ENCODE measurements around the gene SLX4IP. TPM values are rescaled to one million over a fixed set of nuclear protein-coding genes. Genes with fewer than 3 reads are reported as not detected.
"Not testable (repeated sequence)": the region's sequence is repeated elsewhere in the genome, so short reads cannot be mapped to it uniquely, and the experiment has no call there.

Gene SLX4IP
- total RNA-seq, 2 experiments from 2014 or later = 4.9 to 5.2 TPM

DNA sequence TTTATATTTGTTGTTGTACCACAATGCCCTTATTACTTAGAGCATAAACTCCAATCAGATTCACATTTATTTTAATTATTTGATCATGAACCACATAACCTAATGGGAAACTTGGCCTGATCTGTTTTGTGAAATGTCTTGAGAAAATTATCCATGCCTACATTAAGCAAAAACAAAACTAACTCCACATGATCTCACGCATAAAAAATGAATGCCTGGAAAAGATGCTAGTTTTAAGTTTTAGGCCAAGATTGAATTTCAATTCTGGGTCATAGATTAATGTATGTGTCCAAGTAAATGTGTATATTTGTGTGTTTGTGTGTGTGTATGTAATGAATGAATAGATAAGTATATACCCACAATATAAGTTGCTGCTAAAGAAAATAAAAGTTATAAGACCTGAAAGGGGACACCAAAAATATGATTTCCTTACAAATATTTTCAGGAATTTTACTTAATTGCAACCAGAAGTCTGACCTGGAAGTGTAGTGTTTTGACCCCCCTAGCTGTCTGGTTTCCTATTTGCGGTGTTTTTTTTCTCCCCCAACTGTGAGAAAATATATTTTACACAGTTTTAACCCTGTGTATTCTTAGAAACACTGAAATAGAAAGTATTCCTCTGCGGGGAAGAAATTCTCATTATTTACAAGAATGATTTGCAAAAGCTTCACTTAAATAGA, 141.4 kb downstream of the SLX4IP start:
- peaks cover 3% of the 10 kb centered on the region for H3K4me1 Mint-ChIP-seq (ENCODE audit: low read depth)
- H3K36me3 Mint-ChIP-seq (ENCODE audit: low read depth) = peaks cover 15% of the 10 kb centered on the region
- intact Hi-C loops (cut with micrococcal nuclease) = no loop called here
- H3K27me3 Mint-ChIP-seq (ENCODE audit: low read depth) = no peaks in the 10 kb centered on the region
- no peak for DNase-seq
- H3K9me3 Mint-ChIP-seq = no peaks in the 10 kb centered on the region
- H3K27ac Mint-ChIP-seq = no peak overlapping the region
- H3K4me3 Mint-ChIP-seq = no peak overlapping the region
- CTCF ChIA-PET = no interaction called here

DNA sequence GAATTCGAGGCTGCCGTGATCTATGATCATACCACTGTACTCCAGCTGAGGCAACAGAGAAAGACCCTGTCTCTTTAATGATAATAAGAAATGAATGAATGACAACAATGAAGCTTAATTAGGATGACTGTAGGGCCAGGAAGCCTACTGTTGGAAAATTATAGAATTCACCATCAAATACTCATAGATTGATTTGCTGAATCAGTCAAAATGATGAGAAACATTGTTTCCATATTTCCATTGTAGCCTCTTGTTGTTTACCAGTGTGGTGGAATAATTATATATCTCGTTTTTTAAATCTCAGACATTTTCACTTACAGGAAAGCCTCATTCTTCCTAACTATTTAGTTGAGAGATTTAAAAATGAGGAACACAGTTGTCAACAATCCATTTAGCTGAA, 142.5 kb downstream of the SLX4IP start:
- CTCF ChIA-PET = no interaction called here
- intact Hi-C loops (cut with micrococcal nuclease) = no loop called here
- H3K4me1 Mint-ChIP-seq (ENCODE audit: low read depth) = no peaks in the 10 kb centered on the region

DNA sequence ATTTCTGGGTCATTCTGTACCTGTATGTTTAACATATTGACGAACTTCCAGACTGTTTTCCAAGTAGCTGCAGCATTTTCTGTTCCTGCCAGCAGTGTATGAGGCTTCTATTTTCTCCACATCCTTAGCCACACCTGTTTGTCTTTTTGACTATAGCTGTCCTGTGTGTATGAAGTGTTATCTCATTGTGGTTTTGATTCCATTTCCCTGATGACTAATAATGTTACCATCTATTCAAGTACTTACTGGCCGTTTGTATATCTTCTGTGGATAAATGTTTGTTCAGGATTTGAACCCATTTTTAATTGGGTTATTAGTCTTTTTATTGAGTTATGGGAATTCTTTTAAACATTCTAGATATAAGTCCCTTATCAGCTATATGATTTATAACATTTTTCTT, 143.5 kb downstream of the SLX4IP start:
- H3K4me3 Mint-ChIP-seq = no peak overlapping the region
- CTCF ChIA-PET = interaction anchor here (0.8 kb wide), 1 partner anchor 20 kb away, joined by 3 read pairs; no protein-coding TSS in a partner anchor
- H3K36me3 Mint-ChIP-seq (ENCODE audit: low read depth) = peaks cover 15% of the 10 kb centered on the region
- intact Hi-C loops (cut with micrococcal nuclease) = no loop called here
- no peak overlapping the region for H3K27ac Mint-ChIP-seq
- H3K4me1 Mint-ChIP-seq (ENCODE audit: low read depth) = no peaks in the 10 kb centered on the region
- no peaks in the 10 kb centered on the region for H3K9me3 Mint-ChIP-seq
- DNase-seq = no peak
- no peaks in the 10 kb centered on the region for H3K27me3 Mint-ChIP-seq (ENCODE audit: low read depth)

More for the DNA sequence above, 142.5 kb downstream of the SLX4IP start:
- no peaks in the 10 kb centered on the region for H3K27me3 Mint-ChIP-seq (ENCODE audit: low read depth)
- no peak overlapping the region for H3K27ac Mint-ChIP-seq
- no peak for DNase-seq
- no peaks in the 10 kb centered on the region for H3K9me3 Mint-ChIP-seq
- H3K36me3 Mint-ChIP-seq (ENCODE audit: low read depth) = peaks cover 15% of the 10 kb centered on the region
- H3K4me3 Mint-ChIP-seq = no peak overlapping the region

DNA sequence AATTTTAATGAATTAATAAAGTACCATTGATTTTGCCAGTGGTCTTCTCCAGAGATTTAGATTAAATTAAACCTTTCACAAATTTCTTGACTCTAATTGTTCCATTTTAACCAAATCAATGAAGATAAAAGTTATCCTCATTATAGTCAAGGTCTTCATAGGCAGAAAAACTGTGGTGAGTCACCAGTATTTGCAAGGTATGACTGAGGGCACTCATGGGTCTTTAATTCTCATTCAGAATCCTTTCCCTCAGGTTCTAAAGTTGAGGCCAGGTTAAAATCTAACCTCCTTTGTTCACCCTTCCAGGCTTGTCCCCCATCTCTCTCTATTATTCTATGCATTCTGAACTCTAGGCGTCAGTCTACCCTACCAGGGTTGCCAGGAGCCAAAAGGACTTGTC, 144.8 kb downstream of the SLX4IP start:
- Mint-ChIP-seq H3K27ac (no peak overlapping the region), H3K4me3 (no peak overlapping the region), H3K36me3 (ENCODE audit: low read depth) (peaks cover 10% of the 10 kb centered on the region), H3K4me1 (ENCODE audit: low read depth) (no peaks in the 10 kb centered on the region), H3K27me3 (ENCODE audit: low read depth) (no peaks in the 10 kb centered on the region), H3K9me3 (no peaks in the 10 kb centered on the region)
- CTCF ChIA-PET = no interaction called here
- no peak for DNase-seq
- intact Hi-C loops (cut with micrococcal nuclease) = no loop called here

DNA sequence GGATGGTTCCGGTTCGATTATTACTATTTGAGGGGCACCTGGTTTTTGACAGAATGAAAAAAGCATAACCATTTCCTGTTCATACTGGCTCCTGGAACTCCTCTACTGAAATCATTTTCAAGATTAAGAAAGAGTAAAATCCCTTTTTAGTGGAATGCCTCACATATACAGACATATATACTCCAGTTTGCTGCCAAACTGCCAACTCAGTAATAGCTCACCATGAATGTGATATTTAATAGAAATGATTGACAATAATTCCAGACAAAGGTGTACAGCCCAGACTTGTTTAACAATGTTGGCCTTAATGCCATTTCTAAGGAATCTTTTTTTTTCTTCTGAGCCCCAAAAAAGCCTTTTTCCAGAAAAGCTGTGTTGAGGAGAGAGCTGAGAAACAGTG, 145.6 kb downstream of the SLX4IP start:
- intact Hi-C loops (cut with micrococcal nuclease) = no loop called here
- H3K27ac Mint-ChIP-seq = no peak overlapping the region

DNA sequence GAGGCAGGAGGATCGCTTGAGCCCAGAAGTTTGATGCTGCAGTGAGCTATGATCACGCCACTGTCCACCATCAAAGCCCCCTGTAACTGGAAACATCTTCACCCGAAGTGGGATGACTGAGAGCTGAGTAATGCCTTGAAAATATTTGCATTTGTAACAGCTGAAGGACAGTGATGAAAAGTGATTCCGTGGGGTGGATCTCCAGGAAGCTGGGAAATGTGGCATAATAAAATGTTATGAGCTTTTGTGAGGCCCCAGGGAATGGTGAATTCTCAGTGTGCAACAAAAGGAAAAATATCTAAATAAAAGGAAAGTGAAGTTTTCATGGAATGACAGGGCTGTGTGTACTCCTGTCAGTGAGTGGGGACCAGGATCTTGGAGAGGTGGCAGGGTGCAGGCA, 146.7 kb downstream of the SLX4IP start:
- peaks cover 7% of the 10 kb centered on the region for H3K36me3 Mint-ChIP-seq (ENCODE audit: low read depth)
- H3K27me3 Mint-ChIP-seq (ENCODE audit: low read depth) = no peaks in the 10 kb centered on the region
- CTCF ChIA-PET = interaction anchor here (1.1 kb wide), 2 partner anchors 17 to 24 kb away, joined by 3 read pairs; no protein-coding TSS in a partner anchor
- no peak for DNase-seq
- H3K27ac Mint-ChIP-seq = no peak overlapping the region
- H3K9me3 Mint-ChIP-seq = no peaks in the 10 kb centered on the region
- H3K4me3 Mint-ChIP-seq = no peak overlapping the region
- H3K4me1 Mint-ChIP-seq (ENCODE audit: low read depth) = no peaks in the 10 kb centered on the region
- intact Hi-C loops (cut with micrococcal nuclease) = no loop called here

More for the DNA sequence above, 145.6 kb downstream of the SLX4IP start:
- CTCF ChIA-PET = no interaction called here
- H3K27me3 Mint-ChIP-seq (ENCODE audit: low read depth) = no peaks in the 10 kb centered on the region
- DNase-seq = no peak
- no peaks in the 10 kb centered on the region for H3K4me1 Mint-ChIP-seq (ENCODE audit: low read depth)
- H3K36me3 Mint-ChIP-seq (ENCODE audit: low read depth) = peaks cover 7% of the 10 kb centered on the region
- no peak overlapping the region for H3K4me3 Mint-ChIP-seq
- no peaks in the 10 kb centered on the region for H3K9me3 Mint-ChIP-seq

DNA sequence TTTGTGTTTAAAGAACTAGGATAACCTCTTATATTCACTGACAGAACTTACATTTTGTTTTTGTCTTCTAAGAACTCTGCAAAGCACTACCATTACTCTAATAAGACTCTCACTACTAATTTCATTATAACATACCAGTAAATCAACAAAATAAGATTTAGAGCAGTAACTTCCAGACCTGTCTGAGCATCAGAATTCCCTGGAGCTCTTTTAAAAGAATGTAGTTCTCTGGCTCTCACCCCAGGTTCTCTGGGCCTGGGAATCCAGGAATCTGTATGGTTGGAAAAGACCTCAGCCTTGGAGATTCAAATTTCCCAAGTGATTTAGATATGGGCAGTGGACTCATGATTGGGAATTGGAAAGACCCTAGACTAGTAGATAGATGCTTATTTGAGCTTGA, 149.3 kb downstream of the SLX4IP start:
- intact Hi-C loops (cut with micrococcal nuclease) = no loop called here
- no peaks in the 10 kb centered on the region for H3K27me3 Mint-ChIP-seq (ENCODE audit: low read depth)

DNA sequence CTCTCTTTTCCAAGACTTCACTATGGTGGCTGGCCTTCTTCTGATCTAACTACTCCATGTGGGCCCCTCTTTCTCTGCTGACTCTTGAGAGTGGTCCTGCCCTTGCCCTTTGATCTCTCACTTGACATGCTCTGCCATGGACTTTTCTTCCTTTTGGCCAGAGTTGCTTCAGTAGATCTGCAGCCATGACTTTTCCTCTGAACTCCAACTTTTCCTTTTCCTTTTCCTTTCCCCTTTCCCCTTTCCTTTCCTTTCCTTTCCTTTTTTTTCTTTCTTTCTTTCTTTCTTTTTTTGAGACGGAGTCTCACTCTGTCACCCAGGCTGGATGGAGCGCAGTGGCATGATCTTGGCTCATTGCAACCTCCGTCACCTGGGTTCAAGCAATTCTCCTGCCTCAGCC, 150.2 kb downstream of the SLX4IP start:
- H3K4me1 Mint-ChIP-seq (ENCODE audit: low read depth) = no peaks in the 10 kb centered on the region
- no peak overlapping the region for H3K27ac Mint-ChIP-seq
- CTCF ChIA-PET = no interaction called here
- H3K9me3 Mint-ChIP-seq = no peaks in the 10 kb centered on the region
- H3K36me3 Mint-ChIP-seq (ENCODE audit: low read depth) = peaks cover 5% of the 10 kb centered on the region
- intact Hi-C loops (cut with micrococcal nuclease) = no loop called here
- no peaks in the 10 kb centered on the region for H3K27me3 Mint-ChIP-seq (ENCODE audit: low read depth)
- DNase-seq = no peak
- H3K4me3 Mint-ChIP-seq = no peak overlapping the region

More for the DNA sequence above, 149.3 kb downstream of the SLX4IP start:
- no peaks in the 10 kb centered on the region for H3K4me1 Mint-ChIP-seq (ENCODE audit: low read depth)
- H3K4me3 Mint-ChIP-seq = no peak overlapping the region
- DNase-seq = no peak
- no peak overlapping the region for H3K27ac Mint-ChIP-seq
- H3K36me3 Mint-ChIP-seq (ENCODE audit: low read depth) = peaks cover 7% of the 10 kb centered on the region
- no peaks in the 10 kb centered on the region for H3K9me3 Mint-ChIP-seq
- CTCF ChIA-PET = interaction anchor here (1.0 kb wide), 2 partner anchors 12 to 15 kb away, joined by 3 read pairs; no protein-coding TSS in a partner anchor

DNA sequence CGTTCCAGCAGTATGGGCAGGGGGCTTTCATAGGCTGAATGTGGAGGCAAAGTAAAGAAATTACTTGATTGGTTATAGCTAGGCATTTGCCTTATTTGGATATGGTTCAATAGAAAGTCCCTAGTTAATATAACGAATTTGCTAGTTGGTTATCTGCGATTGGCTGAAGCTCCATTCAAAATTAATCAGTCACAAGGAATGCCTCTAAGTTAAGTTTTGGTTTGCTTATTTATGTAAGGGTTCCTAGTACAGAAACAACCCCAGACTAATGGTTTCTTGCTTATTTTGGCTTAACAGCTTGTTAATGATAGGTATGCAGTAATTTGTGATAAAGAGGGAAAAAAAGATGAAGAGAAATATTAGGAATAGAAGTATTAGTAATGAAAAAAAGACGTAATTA, 151.2 kb downstream of the SLX4IP start:
- Mint-ChIP-seq H3K4me1 (ENCODE audit: low read depth) (no peaks in the 10 kb centered on the region), H3K36me3 (ENCODE audit: low read depth) (no peaks in the 10 kb centered on the region), H3K9me3 (no peaks in the 10 kb centered on the region), H3K27ac (no peak overlapping the region), H3K27me3 (ENCODE audit: low read depth) (no peaks in the 10 kb centered on the region), H3K4me3 (no peak overlapping the region)
- CTCF ChIA-PET = interaction anchor here (0.9 kb wide), 1 partner anchor 33 kb away, joined by 3 read pairs; no protein-coding TSS in a partner anchor
- intact Hi-C loops (cut with micrococcal nuclease) = no loop called here
- no peak for DNase-seq

DNA sequence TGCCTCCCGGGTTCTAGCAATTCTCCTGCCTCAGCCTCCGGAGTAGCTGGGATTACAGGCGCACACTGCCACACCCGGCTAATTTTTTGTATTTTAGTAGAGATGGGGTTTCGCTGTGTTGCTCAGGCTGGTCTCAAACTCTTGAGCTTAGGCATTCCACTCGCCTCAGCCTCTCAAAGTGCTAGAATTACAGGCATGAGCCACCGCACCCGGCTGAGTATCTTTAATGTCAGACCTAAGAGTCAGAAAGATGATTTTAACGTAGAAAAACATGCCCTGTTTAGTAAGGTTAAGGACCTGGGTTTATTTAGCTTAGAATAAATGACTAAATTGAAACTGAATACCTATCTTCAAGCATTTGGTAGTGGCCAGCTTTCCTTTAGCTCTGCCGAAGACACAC, 155.3 kb downstream of the SLX4IP start:
- H3K4me3 Mint-ChIP-seq; H3K27me3 Mint-ChIP-seq (ENCODE audit: low read depth); CTCF ChIA-PET; H3K4me1 Mint-ChIP-seq (ENCODE audit: low read depth); H3K27ac Mint-ChIP-seq; H3K9me3 Mint-ChIP-seq; H3K36me3 Mint-ChIP-seq (ENCODE audit: low read depth); intact Hi-C loops (cut with micrococcal nuclease); DNase-seq: not testable (repeated sequence)

DNA sequence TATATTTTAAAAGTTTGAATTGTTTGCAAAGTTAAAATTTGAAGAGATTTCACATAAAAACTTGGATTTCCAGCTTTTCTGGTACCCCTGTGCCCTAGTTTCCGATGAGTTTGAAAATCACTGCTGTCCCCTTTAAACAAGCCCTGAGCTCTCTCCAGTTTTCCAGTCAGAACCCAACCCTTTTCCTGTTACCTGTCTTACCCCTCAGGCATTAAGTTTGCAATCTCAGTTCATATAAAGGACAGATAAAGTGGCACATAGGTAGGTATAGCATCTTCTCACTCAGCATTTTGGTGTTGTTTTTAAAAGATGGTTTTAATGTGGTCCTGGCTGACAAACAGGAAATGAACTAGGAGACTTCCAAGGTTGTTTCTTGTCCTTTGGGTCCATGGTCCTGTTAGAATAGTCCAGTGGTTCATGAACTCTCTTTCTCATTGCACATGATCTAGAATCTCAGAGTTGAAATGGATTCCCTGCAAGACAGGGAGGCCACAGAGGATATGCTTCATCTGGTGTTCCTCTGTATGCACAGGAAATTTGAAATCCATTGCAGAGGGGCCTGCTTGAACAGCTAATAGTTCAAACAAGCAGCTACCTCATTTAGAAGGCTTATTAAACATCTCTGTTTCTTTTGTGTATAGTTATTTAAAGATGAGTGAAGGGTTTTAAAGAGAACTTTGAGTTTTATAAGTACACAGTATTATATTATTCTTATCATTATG, 156.0 kb downstream of the SLX4IP start:
- Mint-ChIP-seq H3K27me3 (ENCODE audit: low read depth) (no peaks in the 10 kb centered on the region), H3K27ac (no peak overlapping the region), H3K36me3 (ENCODE audit: low read depth) (no peaks in the 10 kb centered on the region), H3K9me3 (no peaks in the 10 kb centered on the region), H3K4me1 (ENCODE audit: low read depth) (peaks cover 3% of the 10 kb centered on the region), H3K4me3 (no peak overlapping the region)
- intact Hi-C loops (cut with micrococcal nuclease) = no loop called here
- no peak for DNase-seq
- CTCF ChIA-PET = no interaction called here

DNA sequence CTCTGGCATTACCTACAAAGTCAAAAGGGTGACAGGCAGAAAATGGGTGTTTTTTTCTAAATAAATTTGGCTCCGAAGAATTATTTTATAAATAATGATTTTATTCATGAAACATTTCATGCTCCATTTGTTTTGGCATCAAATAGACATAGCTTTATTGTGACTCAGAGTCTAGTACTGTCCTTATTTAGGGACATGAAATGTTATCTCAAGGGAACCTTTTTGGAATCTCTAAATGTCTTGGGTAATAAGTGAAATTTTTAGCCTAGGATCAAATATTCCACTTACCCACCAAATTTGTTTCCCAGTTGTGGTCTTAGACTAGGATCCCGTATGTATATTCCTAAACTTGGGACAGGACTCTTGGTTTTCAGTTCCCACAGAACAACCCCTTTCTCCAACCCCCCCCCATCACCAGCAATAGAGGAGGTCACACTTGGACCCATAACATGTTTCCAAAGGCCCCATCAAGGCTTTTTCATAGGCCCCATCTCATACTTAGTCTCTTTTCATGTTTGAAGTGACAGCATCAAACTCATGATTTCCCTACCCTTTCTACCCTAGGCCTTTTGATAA, 156.9 kb downstream of the SLX4IP start:
- H3K27ac Mint-ChIP-seq = no peak overlapping the region
- peaks cover under 1% of the 10 kb centered on the region for H3K36me3 Mint-ChIP-seq (ENCODE audit: low read depth)
- CTCF ChIA-PET = interaction anchor here (0.7 kb wide), 1 partner anchor 256 kb away, joined by 4 read pairs; no protein-coding TSS in a partner anchor
- no peak for DNase-seq
- no peaks in the 10 kb centered on the region for H3K27me3 Mint-ChIP-seq (ENCODE audit: low read depth)
- H3K4me3 Mint-ChIP-seq = no peak overlapping the region
- intact Hi-C loops (cut with micrococcal nuclease) = no loop called here
- H3K4me1 Mint-ChIP-seq (ENCODE audit: low read depth) = peaks cover 3% of the 10 kb centered on the region
- no peaks in the 10 kb centered on the region for H3K9me3 Mint-ChIP-seq
